22Rv1 (cell line): ENCODE data around the gene ARMCX5.

Experiments
- CTCF ChIP-seq: fragments of 450-650 bp; IDR thresholded peaks from 2 replicates; pipeline ENCODE4 v1.5.1; 2017; ENCODE audit warnings: mild to moderate bottlenecking
- ZFX ChIP-seq: fragments of 450-650 bp; IDR thresholded peaks from 2 replicates; pipeline ENCODE4 v1.6.1; 2017; ENCODE audit warnings: antibody characterized with exemption, borderline replicate concordance

DNA sequence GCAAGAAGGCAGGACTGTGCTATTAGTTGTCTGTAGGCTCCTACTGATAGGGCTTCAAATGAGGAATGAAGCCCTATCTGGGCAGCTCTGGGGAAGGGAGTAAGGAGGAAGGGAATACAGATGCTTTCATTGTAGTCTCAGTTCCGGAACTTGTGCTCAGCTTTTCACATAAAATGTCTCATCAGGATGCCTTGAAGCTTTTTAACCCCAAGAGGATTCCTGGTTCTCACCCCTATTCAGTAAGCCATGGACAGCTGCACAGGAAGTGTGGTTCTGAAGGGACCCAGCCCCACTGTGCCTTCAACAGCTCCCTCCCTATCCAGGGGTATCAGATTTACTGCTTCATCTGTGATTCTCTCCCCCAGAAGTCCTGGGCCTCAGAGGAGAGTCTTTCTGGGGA lies 5.0 kb downstream of the ARMCX5 start:
- TF ChIP-seq CTCF = no peak
- no peak for TF ChIP-seq ZFX
